Stimulated activated CD8-positive, alpha-beta memory T cell treated with anti-CD3 and anti-CD28 coated beads, Interleukin-15, amount 100 ng/mL, for 1 hour (primary cell): ENCODE data around the gene SPAG4.

Source experiments
- DNase-seq: peaks from one replicate; pipeline ENCODE4 v3.0.0-alpha.2; 2020; ENCODE audit warnings: low read depth

SPAG4 gene

GRCh38 chr20:35615667-35616464 lies at the start of gene SPAG4:
TSS of gene SPAG4 (plus strand) at chr20:35615829. CDS start at chr20:35616004, 175 bp downstream.
- peak; percentile 100 for DNase-seq

GRCh38 chr20:35568645-35569044 lies 47.0 kb upstream of the SPAG4 start:
- DNase-seq, result no peak

- DNase-seq, result no peak
These were observed 44.1 kb upstream of the SPAG4 start for GRCh38 chr20:35571555-35571954.

GRCh38 chr20:35572838-35573237 lies 42.8 kb upstream of the SPAG4 start:
- no peak for DNase-seq

- DNase-seq, result no peak
These were observed 39.7 kb upstream of the SPAG4 start for GRCh38 chr20:35575958-35576357.

- no peak for DNase-seq
These were observed 38.8 kb upstream of the SPAG4 start for GRCh38 chr20:35576816-35577215.

GRCh38 chr20:35578469-35578868 lies 37.2 kb upstream of the SPAG4 start:
- no peak for DNase-seq

GRCh38 chr20:35579196-35579595 lies 36.4 kb upstream of the SPAG4 start:
- DNase-seq, result no peak

GRCh38 chr20:35582131-35582530 lies 33.5 kb upstream of the SPAG4 start:
- DNase-seq, result no peak

GRCh38 chr20:35582741-35583404 lies 32.8 kb upstream of the SPAG4 start:
- no peak for DNase-seq

GRCh38 chr20:35583636-35584560 lies 31.7 kb upstream of the SPAG4 start:
- DNase-seq, result no peak

GRCh38 chr20:35586751-35587425 lies 28.7 kb upstream of the SPAG4 start:
- DNase-seq, result no peak

- no peak for DNase-seq
These were observed 28.2 kb upstream of the SPAG4 start for GRCh38 chr20:35587436-35587835.

GRCh38 chr20:35588397-35588796 lies 27.2 kb upstream of the SPAG4 start:
- DNase-seq, result no peak

GRCh38 chr20:35592339-35592974 lies 23.2 kb upstream of the SPAG4 start:
- no peak for DNase-seq

GRCh38 chr20:35595456-35595855 lies 20.2 kb upstream of the SPAG4 start:
- DNase-seq, result no peak

- no peak for DNase-seq
These were observed 19.7 kb upstream of the SPAG4 start for GRCh38 chr20:35595901-35596300.

- DNase-seq, result no peak
These were observed 18.4 kb upstream of the SPAG4 start for GRCh38 chr20:35597186-35597585.

- DNase-seq, result no peak
These were observed 17.2 kb upstream of the SPAG4 start for GRCh38 chr20:35598476-35598875.

GRCh38 chr20:35598899-35599775 lies 16.5 kb upstream of the SPAG4 start:
- DNase-seq, result no peak

- no peak for DNase-seq
These were observed 15.9 kb upstream of the SPAG4 start for GRCh38 chr20:35599776-35600120.
